WTC11 (cell line): ENCODE measurements around the gene EPHB6.

Experiments
- JUN ChIP-seq: sonication (generic); formaldehyde crosslinking; IDR thresholded peaks from 2 replicates; pipeline ENCODE4 v1.8.0; 2023; ENCODE audit warnings: mild to moderate bottlenecking, missing genetic modification reagents
- MXD4 ChIP-seq: fragments of 250-450 bp; sonication (Bioruptor Pico); IDR thresholded peaks from 2 replicates; pipeline ENCODE4 v1.8.0; 2021; ENCODE audit warnings: mild to moderate bottlenecking, moderate library complexity, borderline replicate concordance
- NFYB ChIP-seq: sonication (generic); formaldehyde crosslinking; conservative IDR thresholded peaks from 2 replicates; pipeline ENCODE4 v1.8.0; 2022; ENCODE audit warnings: low read depth, missing genetic modification reagents
- NR3C1 ChIP-seq: sonication (generic); formaldehyde crosslinking; conservative IDR thresholded peaks from 2 replicates; pipeline ENCODE4 v1.8.1; 2023; ENCODE audit warnings: low read depth, mild to moderate bottlenecking, missing genetic modification reagents
- OVOL2 ChIP-seq: fragments of 250-450 bp; sonication (Bioruptor Pico); IDR thresholded peaks from 2 replicates; pipeline ENCODE4 v1.9.0; 2021; ENCODE audit warnings: mild to moderate bottlenecking, borderline replicate concordance
- PREB ChIP-seq: sonication (generic); formaldehyde crosslinking; IDR thresholded peaks from 2 replicates; pipeline ENCODE4 v1.8.1; 2022; ENCODE audit warnings: mild to moderate bottlenecking, missing genetic modification reagents, moderate library complexity, borderline replicate concordance
- TF ChIP-seq, protein P1 (sequence below): fragments of 200-600 bp; IDR thresholded peaks from 2 replicates; pipeline ENCODE4 v1.8.0; 2022; ENCODE audit warnings: antibody characterized with exemption

- TF ChIP-seq JUN (CRISPR knock-in tag) (no peak), OVOL2 (no peak), MXD4 (CRISPR knock-in tag) (no peak), PREB (CRISPR knock-in tag) (no peak), NR3C1 (CRISPR knock-in tag) (no peak), NFYB (CRISPR knock-in tag) (no peak)
- TF ChIP-seq, protein P1, sequence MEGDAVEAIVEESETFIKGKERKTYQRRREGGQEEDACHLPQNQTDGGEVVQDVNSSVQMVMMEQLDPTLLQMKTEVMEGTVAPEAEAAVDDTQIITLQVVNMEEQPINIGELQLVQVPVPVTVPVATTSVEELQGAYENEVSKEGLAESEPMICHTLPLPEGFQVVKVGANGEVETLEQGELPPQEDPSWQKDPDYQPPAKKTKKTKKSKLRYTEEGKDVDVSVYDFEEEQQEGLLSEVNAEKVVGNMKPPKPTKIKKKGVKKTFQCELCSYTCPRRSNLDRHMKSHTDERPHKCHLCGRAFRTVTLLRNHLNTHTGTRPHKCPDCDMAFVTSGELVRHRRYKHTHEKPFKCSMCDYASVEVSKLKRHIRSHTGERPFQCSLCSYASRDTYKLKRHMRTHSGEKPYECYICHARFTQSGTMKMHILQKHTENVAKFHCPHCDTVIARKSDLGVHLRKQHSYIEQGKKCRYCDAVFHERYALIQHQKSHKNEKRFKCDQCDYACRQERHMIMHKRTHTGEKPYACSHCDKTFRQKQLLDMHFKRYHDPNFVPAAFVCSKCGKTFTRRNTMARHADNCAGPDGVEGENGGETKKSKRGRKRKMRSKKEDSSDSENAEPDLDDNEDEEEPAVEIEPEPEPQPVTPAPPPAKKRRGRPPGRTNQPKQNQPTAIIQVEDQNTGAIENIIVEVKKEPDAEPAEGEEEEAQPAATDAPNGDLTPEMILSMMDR: no peak
Measured at GRCh38 chr7:142847353-142847752, 7.5 kb upstream of the EPHB6 start.
